H9 (cell line): ENCODE results near the gene HES6. TPM values are rescaled to one million over a fixed set of nuclear protein-coding genes. Genes with fewer than 3 reads are reported as not detected.

Source experiments
- DNase-seq: peaks from one replicate; pipeline ENCODE4 v3.0.0-alpha.2; 2017
- H2AFZ ChIP-seq: one replicate; pipeline ENCODE4 v1.6.1; 2013; ENCODE audit warnings: mild to moderate bottlenecking, low read length, control low read depth, moderate library complexity
- H2AK5ac ChIP-seq: 2 replicates; pipeline ENCODE4 v1.6.1; 2013; ENCODE audit warnings: low read length, control low read depth, mixed read lengths; ENCODE audit not compliant: insufficient read length
- H2BK120ac ChIP-seq: one replicate; pipeline ENCODE4 v1.6.1; 2013; ENCODE audit warnings: low read depth, mild to moderate bottlenecking, low read length, control low read depth, inconsistent platforms; ENCODE audit not compliant: poor library complexity, severe bottlenecking
- H2BK12ac ChIP-seq: 2 replicates; pipeline ENCODE4 v1.6.1; 2013; ENCODE audit warnings: low read length, control low read depth, mixed read lengths, low read depth; ENCODE audit not compliant: insufficient read length
- H2BK15ac ChIP-seq: 2 replicates; pipeline ENCODE4 v1.6.1; 2013; ENCODE audit warnings: low read depth, low read length, control low read depth
- H2BK20ac ChIP-seq: one replicate; pipeline ENCODE4 v1.6.1; 2013; ENCODE audit warnings: low read depth, mild to moderate bottlenecking, low read length, control low read depth, inconsistent platforms; ENCODE audit not compliant: poor library complexity, severe bottlenecking
- H2BK5ac ChIP-seq: 2 replicates; pipeline ENCODE4 v1.6.1; 2013; ENCODE audit warnings: low read length, control low read depth, mixed read lengths; ENCODE audit not compliant: insufficient read length
- H3K14ac ChIP-seq: 2 replicates; pipeline ENCODE4 v1.6.1; 2013; ENCODE audit warnings: low read length, control low read depth; ENCODE audit not compliant: insufficient read depth
- H3K18ac ChIP-seq: 2 replicates; pipeline ENCODE4 v1.6.1; 2013; ENCODE audit warnings: low read depth, mild to moderate bottlenecking, mixed read lengths, low read length, control low read depth; ENCODE audit not compliant: insufficient read length
- H3K23ac ChIP-seq: 2 replicates; pipeline ENCODE4 v1.6.1; 2013; ENCODE audit warnings: low read length, control low read depth, mixed read lengths, low read depth; ENCODE audit not compliant: insufficient read length
- H3K23me2 ChIP-seq: 2 replicates; pipeline ENCODE4 v1.6.1; 2013; ENCODE audit warnings: low read depth, mild to moderate bottlenecking, mixed read lengths, low read length, control low read depth; ENCODE audit not compliant: insufficient read length, poor library complexity, severe bottlenecking
- H3K27ac ChIP-seq: 2 replicates; pipeline ENCODE4 v1.5.1; 2013; ENCODE audit warnings: low read length, control low read depth, mixed read lengths, low read depth; ENCODE audit not compliant: insufficient read length
- H3K27me3 ChIP-seq: 2 replicates; pipeline ENCODE4 v1.6.1; 2013; ENCODE audit warnings: low read length, control low read depth, inconsistent platforms; ENCODE audit not compliant: insufficient read depth
- H3K4ac ChIP-seq: 2 replicates; pipeline ENCODE4 v1.6.1; 2013; ENCODE audit warnings: low read depth, mild to moderate bottlenecking, control low read depth, inconsistent platforms, low read length, moderate library complexity
- H3K4me1 ChIP-seq: 2 replicates; pipeline ENCODE4 v1.6.1; 2013; ENCODE audit warnings: low read length, control low read depth, inconsistent platforms; ENCODE audit not compliant: insufficient read depth
- H3K4me2 ChIP-seq: 2 replicates; pipeline ENCODE4 v1.6.1; 2013; ENCODE audit warnings: low read length, control low read depth, mixed read lengths; ENCODE audit not compliant: insufficient read length, insufficient read depth
- H3K56ac ChIP-seq: 2 replicates; pipeline ENCODE4 v1.6.1; 2013; ENCODE audit warnings: low read depth, mild to moderate bottlenecking, mixed read lengths, low read length, control low read depth; ENCODE audit not compliant: insufficient read length
- H3K79me1 ChIP-seq: 2 replicates; pipeline ENCODE4 v1.6.1; 2013; ENCODE audit warnings: low read depth, mild to moderate bottlenecking, moderate library complexity, low read length, control low read depth, inconsistent platforms; ENCODE audit not compliant: insufficient read depth, poor library complexity, severe bottlenecking
- H3K79me2 ChIP-seq: 2 replicates; pipeline ENCODE4 v1.6.1; 2013; ENCODE audit warnings: low read length, control low read depth, inconsistent platforms; ENCODE audit not compliant: insufficient read depth
- H3K9ac ChIP-seq: 2 replicates; pipeline ENCODE4 v1.6.1; 2013; ENCODE audit warnings: low read length, control low read depth, mixed read lengths; ENCODE audit not compliant: insufficient read length; ENCODE audit errors: extremely low read depth
- H3K9me3 ChIP-seq: one replicate; pipeline ENCODE4 v1.6.1; 2013; ENCODE audit warnings: low read depth, low read length, inconsistent platforms; ENCODE audit not compliant: control insufficient read depth
- H3T11ph ChIP-seq: one replicate; pipeline ENCODE4 v1.6.1; 2013; ENCODE audit warnings: mild to moderate bottlenecking, low read length, control low read depth, inconsistent platforms
- H4K20me1 ChIP-seq: one replicate; pipeline ENCODE4 v1.6.1; 2013; ENCODE audit not compliant: control insufficient read depth, insufficient read length, insufficient read depth
- H4K5ac ChIP-seq: 2 replicates; pipeline ENCODE4 v1.6.1; 2013; ENCODE audit warnings: low read depth, mild to moderate bottlenecking, mixed read lengths, low read length, control low read depth; ENCODE audit not compliant: insufficient read length
- H4K8ac ChIP-seq: replicated peaks from 2 replicates; pipeline ENCODE4 v1.6.1; 2013; ENCODE audit warnings: low read length, control low read depth, mixed read lengths, low read depth; ENCODE audit not compliant: insufficient read length
- H4K91ac ChIP-seq: 2 replicates; pipeline ENCODE4 v1.6.1; 2013; ENCODE audit warnings: low read depth, mild to moderate bottlenecking, moderate library complexity, mixed read lengths, low read length, control low read depth; ENCODE audit not compliant: insufficient read length
- H3K27ac Mint-ChIP-seq, 3 experiments: 2 replicates in 2 of 3; 3 replicates in 1 of 3; pipeline ENCODE4 v1.8.0; 2020 to 2021; ENCODE audit warnings: mixed read lengths in 3 of 3, mild to moderate bottlenecking in 1 of 3, moderate library complexity in 1 of 3
- H3K27me3 Mint-ChIP-seq: 2 replicates; pipeline ENCODE4 v1.8.0; 2021; ENCODE audit warnings: low read depth, mild to moderate bottlenecking, moderate library complexity, mixed read lengths
- H3K36me3 Mint-ChIP-seq, 3 experiments: 2 replicates in 2 of 3; 3 replicates in 1 of 3; pipeline ENCODE4 v1.8.0; 2020 to 2021; ENCODE audit warnings: low read depth in 3 of 3, mixed read lengths in 3 of 3; ENCODE audit not compliant: insufficient read depth in 1 of 3
- H3K4me1 Mint-ChIP-seq, 2 experiments: 2 replicates each; pipeline ENCODE4 v1.8.0; 2020; ENCODE audit warnings: mixed read lengths in 2 of 2
- H3K4me3 Mint-ChIP-seq, 2 experiments: 2 replicates in 1 of 2; 3 replicates in 1 of 2; pipeline ENCODE4 v1.8.0; 2020 to 2021; ENCODE audit warnings: mild to moderate bottlenecking in 2 of 2, mixed read lengths in 2 of 2, moderate library complexity in 1 of 2
- H3K9me3 Mint-ChIP-seq, 2 experiments: 2 replicates in 1 of 2; 3 replicates in 1 of 2; pipeline ENCODE4 v1.8.0; 2020; ENCODE audit warnings: mild to moderate bottlenecking in 2 of 2, mixed read lengths in 2 of 2, moderate library complexity in 1 of 2
- CTCF ChIP-seq: fragments of 200-600 bp; sonication (generic); conservative IDR thresholded peaks from 3 replicates; pipeline ENCODE4 v1.8.0; 2021; ENCODE audit warnings: antibody characterized with exemption, mild to moderate bottlenecking
- WGBS: extraction: QIAGEN DNeasy Blood & Tissue Kit; methylation state at CpG from one replicate; pipeline ENCODE4 v1.1.7; 2013; ENCODE audit warnings: missing lambda C conversion rate, low lambda C conversion rate, mixed read lengths; ENCODE audit not compliant: insufficient read length; ENCODE audit errors: extremely low coverage; 5-methylcytosine and 5-hydroxymethylcytosine counted together
- total RNA-seq: library from RNA; stranded (reverse); gene quantifications from 2 replicates; pipeline ENCODE4 v1.2.1, GENCODE V29; 2021

Gene HES6
- total RNA-seq, 1 experiment from 2014 or later = 27.1 TPM

GRCh38 chr2:238254095-238254723 lies 14.4 kb upstream of the HES6 start:
- no peak overlapping the region for H2AFZ ChIP-seq
- no peak overlapping the region for H3K18ac ChIP-seq
- no peak overlapping the region for H2BK15ac ChIP-seq
- no peak overlapping the region for H2BK12ac ChIP-seq
- H2AK5ac ChIP-seq = no peak overlapping the region
- no peaks in the 10 kb centered on the region for H4K20me1 ChIP-seq
- peaks cover 0 to 2% of the 10 kb centered on the region in 2 experiments; a peak in 2 of 4 replicates for H3K4me1 Mint-ChIP-seq
- H3K27ac Mint-ChIP-seq = no peak overlapping the region; a peak in 1 of 7 replicates
- no peak overlapping the region for H4K5ac ChIP-seq
- H3K79me2 ChIP-seq = no peaks in the 10 kb centered on the region
- H3K56ac ChIP-seq = no peak overlapping the region
- no peak overlapping the region for H2BK5ac ChIP-seq
- H3K4me1 ChIP-seq = no peaks in the 10 kb centered on the region
- no peaks in the 10 kb centered on the region for H3K27me3 Mint-ChIP-seq
- H3K79me1 ChIP-seq = no peaks in the 10 kb centered on the region
- no peak overlapping the region for H4K8ac ChIP-seq
- no peak overlapping the region for H3K23ac ChIP-seq
- no peak overlapping the region for H3K14ac ChIP-seq
- no peaks in the 10 kb centered on the region for H3K9me3 ChIP-seq
- no peak overlapping the region for H3K4ac ChIP-seq
- no peak overlapping the region for H3K4me3 Mint-ChIP-seq
- no peak for DNase-seq
- no peak overlapping the region for H4K91ac ChIP-seq
- H3K36me3 Mint-ChIP-seq = peaks cover 6 to 38% (median 17%) of the 10 kb centered on the region in 3 experiments
- H3K9ac ChIP-seq = no peak overlapping the region
- no peaks in the 10 kb centered on the region for H3K27me3 ChIP-seq
- no peak overlapping the region for H2BK120ac ChIP-seq
- H3T11ph ChIP-seq = no peak overlapping the region
- H2BK20ac ChIP-seq = no peak overlapping the region
- no CpG with 5 or more reads among the region's 4 CpGs for WGBS
- TF ChIP-seq CTCF = no peak
- H3K27ac ChIP-seq = no peak overlapping the region
- H3K4me2 ChIP-seq = no peak overlapping the region
- H3K23me2 ChIP-seq = no peaks in the 10 kb centered on the region
- H3K9me3 Mint-ChIP-seq = no peaks in the 10 kb centered on the region
